Measurements from ENCODE around the gene TARBP1.
A peak's percentile ranks its signal among the peaks of the same experiment; 100 is the strongest.
"Not testable (repeated sequence)": the region's sequence is repeated elsewhere in the genome, so short reads cannot be mapped to it uniquely, and the experiment has no call there.

The TARBP1 gene

DNA sequence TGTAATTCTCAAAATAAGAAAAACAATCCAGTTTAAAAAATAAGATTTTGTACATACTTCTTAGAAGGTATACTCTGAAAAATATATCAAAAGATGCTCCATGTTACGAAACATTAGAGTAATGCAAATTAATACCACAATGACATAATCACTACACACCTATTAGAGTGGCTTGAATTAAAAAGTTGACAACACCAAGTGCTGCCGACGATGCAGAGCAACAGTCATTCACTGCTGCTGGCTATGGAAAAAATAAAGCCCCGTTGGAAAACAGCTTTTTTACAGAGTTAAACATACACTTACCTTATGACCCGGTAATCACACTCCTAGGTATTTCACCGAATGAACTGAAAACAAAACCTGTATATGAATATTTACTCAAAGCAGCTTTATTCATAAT is 90.9 kb downstream of the TARBP1 start:
- WGBS (ENCODE audit: insufficient coverage, insufficient read length) = no CpG with 5 or more reads among the region's 6 CpGs
- H3K9me3 ChIP-seq (ENCODE audit: control insufficient read depth, insufficient read depth, low read length) = no peaks in the 10 kb centered on the region
- H3K4me3 ChIP-seq (ENCODE audit: low read length) = no peak overlapping the region
- H3K27ac ChIP-seq (ENCODE audit: low read length) = no peak overlapping the region
- no peak for DNase-seq (ENCODE audit: low read depth, low spot score)
- no peaks in the 10 kb centered on the region for H3K4me1 ChIP-seq (ENCODE audit: control insufficient read depth, insufficient read depth, low read length)
- H3K36me3 ChIP-seq (ENCODE audit: control insufficient read depth, insufficient read depth, low read length) = no peaks in the 10 kb centered on the region; the same call in 1 of the 2 replicates
- no peaks in the 10 kb centered on the region for H3K27me3 ChIP-seq (ENCODE audit: control insufficient read depth, insufficient read depth, low read length)

DNA sequence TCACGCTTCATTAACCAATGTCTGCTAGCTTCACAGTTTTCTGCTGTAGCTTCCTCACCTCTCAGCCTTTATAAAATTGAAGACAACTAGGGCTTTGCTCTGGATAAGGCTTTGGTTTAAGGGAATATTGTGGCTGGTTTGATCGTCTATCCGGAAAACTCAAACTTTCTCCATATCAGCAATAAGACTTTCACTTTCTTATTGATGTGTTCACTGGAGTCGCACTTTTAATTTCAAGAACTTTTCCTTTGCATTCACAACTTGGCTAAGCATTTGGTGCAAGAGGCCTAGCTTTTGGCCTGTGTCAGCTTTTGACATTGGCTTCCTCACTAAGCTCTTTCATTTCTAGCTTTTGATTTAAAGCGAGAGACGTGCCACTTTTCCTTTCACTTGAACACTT is 92.9 kb downstream of the TARBP1 start:
- Histone ChIP-seq H3K9me3 (ENCODE audit: control insufficient read depth, insufficient read depth, low read length) (no peaks in the 10 kb centered on the region), H3K4me3 (ENCODE audit: low read length) (no peak overlapping the region), H3K36me3 (ENCODE audit: control insufficient read depth, insufficient read depth, low read length) (no peaks in the 10 kb centered on the region), H3K4me1 (ENCODE audit: control insufficient read depth, insufficient read depth, low read length) (no peaks in the 10 kb centered on the region), H3K27me3 (ENCODE audit: control insufficient read depth, insufficient read depth, low read length) (no peaks in the 10 kb centered on the region), H3K27ac (ENCODE audit: low read length) (no peak overlapping the region)
- DNase-seq (ENCODE audit: low read depth, low spot score) = no peak
- whole genome bisulfite sequencing (ENCODE audit: insufficient coverage, insufficient read length) = no CpG with 5 or more reads among the region's 6 CpGs

DNA sequence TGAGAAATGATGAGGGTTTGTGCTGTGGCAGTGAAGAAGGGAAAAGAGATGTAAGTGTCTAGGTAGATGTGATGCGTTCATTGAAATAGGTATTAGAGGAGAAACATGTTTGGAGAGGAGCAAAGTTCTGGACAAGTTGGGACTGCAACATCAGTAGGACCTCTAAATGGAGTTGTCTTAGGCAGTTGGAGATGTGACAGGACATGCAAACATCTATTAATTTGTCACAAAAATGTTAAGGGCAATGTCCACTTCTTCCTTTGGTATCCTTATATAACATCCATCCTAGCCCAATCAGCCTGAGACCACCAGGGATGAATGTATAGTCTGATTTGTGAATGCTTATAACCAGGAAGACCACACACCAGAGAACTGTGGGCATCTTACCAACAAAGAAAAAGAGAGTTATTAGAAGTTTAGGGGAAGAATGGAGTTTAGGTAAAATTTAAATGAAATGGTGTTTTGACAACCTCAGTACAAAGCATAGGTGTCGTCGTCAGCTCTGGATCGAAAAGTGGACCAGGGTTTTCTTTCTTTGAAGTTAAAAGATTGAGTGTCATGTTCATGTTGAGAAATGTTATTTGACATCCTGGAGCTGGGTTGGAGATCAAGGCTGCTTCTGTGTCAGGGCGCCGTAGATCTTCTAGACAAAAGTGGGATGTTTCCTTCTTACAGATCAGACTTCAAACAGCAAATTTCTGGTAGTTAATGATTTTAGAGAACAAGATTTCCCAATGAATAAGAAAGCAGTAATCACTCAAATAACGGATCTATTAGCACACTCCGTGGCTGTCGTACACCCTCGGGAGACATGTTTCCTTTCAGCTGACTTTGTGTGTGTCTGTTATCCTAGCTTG is 97.1 kb downstream of the TARBP1 start:
- Histone ChIP-seq H3K36me3 (ENCODE audit: control insufficient read depth, insufficient read depth, low read length) (peaks cover 12% of the 10 kb centered on the region; the same call in 1 of the 2 replicates), H3K4me3 (ENCODE audit: low read length) (no peak overlapping the region), H3K27ac (ENCODE audit: low read length) (no peak overlapping the region), H3K4me1 (ENCODE audit: control insufficient read depth, insufficient read depth, low read length) (no peaks in the 10 kb centered on the region), H3K27me3 (ENCODE audit: control insufficient read depth, insufficient read depth, low read length) (no peaks in the 10 kb centered on the region), H3K9me3 (ENCODE audit: control insufficient read depth, insufficient read depth, low read length) (no peaks in the 10 kb centered on the region)
- WGBS (ENCODE audit: insufficient coverage, insufficient read length) = 100% methylated on average over 2 of the region's 10 CpGs
- DNase-seq (ENCODE audit: low read depth, low spot score) = no peak

DNA sequence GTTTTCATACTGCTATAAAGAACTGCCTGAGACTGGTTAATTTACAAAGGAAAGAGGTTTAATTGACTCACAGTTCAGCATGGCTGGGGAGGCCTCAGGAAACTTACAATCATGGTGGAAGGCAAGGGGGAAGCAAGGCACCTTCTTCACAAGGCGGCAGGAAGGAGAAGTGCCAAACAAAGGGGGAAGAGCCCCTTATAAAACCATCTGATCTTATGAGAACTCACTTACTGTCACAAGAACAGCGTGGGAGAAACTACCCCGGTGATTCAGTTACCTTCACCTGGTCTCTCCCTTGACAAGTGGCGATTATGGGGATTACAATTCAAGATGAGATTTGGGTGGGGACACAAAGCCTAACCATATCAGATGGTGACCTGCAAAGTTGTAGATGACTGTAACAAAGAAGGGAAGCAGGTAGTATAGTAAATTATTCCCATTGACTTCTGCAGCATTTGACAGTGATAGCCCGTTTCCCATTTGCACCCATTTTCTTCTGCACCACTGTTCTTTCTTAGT is 99.3 kb downstream of the TARBP1 start:
- not testable (repeated sequence) for H3K27ac ChIP-seq (ENCODE audit: low read length)
- H3K36me3 ChIP-seq (ENCODE audit: control insufficient read depth, insufficient read depth, low read length) = peaks cover 16% of the 10 kb centered on the region; the same call in 1 of the 2 replicates
- no CpG with 5 or more reads among the region's 5 CpGs for WGBS (ENCODE audit: insufficient coverage, insufficient read length)

DNA sequence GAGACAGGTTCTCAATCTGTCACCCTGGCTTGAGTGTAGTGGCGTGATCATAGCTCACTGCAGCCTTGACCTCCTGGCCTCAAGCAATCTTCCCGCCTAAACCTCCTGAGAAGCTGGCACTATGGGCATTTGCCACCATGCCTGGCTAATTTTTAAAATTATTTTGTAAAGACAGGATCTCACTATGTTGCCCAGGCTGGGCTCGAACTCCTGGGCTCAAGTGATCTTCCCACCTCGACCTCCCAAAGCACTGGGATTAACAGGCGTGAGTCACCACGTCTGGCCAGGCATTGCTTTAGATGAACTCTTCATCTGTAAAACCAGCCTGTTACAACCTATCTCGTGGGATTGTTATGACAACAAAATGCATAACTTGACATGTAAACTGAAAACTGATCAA is 103.3 kb downstream of the TARBP1 start:
- Histone ChIP-seq H3K4me1 (ENCODE audit: control insufficient read depth, insufficient read depth, low read length) (no peaks in the 10 kb centered on the region), H3K27me3 (ENCODE audit: control insufficient read depth, insufficient read depth, low read length) (no peaks in the 10 kb centered on the region), H3K36me3 (ENCODE audit: control insufficient read depth, insufficient read depth, low read length) (peaks cover 16% of the 10 kb centered on the region; the same call in 1 of the 2 replicates), H3K9me3 (ENCODE audit: control insufficient read depth, insufficient read depth, low read length) (no peaks in the 10 kb centered on the region), H3K4me3 (ENCODE audit: low read length) (no peak overlapping the region), H3K27ac (ENCODE audit: low read length) (no peak overlapping the region)
- DNase-seq (ENCODE audit: low read depth, low spot score) = no peak
- WGBS (ENCODE audit: insufficient coverage, insufficient read length) = no CpG with 5 or more reads among the region's 7 CpGs

More for the DNA sequence above, 99.3 kb downstream of the TARBP1 start:
- not testable (repeated sequence) for DNase-seq (ENCODE audit: low read depth, low spot score); H3K9me3 ChIP-seq (ENCODE audit: control insufficient read depth, insufficient read depth, low read length); H3K27me3 ChIP-seq (ENCODE audit: control insufficient read depth, insufficient read depth, low read length); H3K4me1 ChIP-seq (ENCODE audit: control insufficient read depth, insufficient read depth, low read length); H3K4me3 ChIP-seq (ENCODE audit: low read length)

DNA sequence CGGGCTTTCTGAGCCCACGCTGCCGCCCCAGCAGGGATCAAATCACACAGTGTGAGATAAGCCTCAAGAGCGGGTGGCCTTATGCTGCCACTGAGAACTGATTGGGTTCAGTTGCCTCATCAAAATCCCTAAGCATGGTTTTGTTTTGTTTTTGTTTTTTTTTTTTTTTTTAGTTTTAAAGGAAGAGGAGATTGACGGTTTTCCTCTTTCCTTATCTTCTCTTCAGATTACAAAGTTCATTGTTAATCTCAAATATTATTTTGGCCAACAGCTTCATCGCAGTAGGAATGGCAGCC is 105.1 kb downstream of the TARBP1 start:
- no CpG with 5 or more reads among the region's 6 CpGs for WGBS (ENCODE audit: insufficient coverage, insufficient read length)
- Histone ChIP-seq H3K27ac (ENCODE audit: low read length) (no peak overlapping the region), H3K9me3 (ENCODE audit: control insufficient read depth, insufficient read depth, low read length) (no peaks in the 10 kb centered on the region), H3K4me3 (ENCODE audit: low read length) (peak overlapping the region; percentile 96), H3K4me1 (ENCODE audit: control insufficient read depth, insufficient read depth, low read length) (no peaks in the 10 kb centered on the region), H3K27me3 (ENCODE audit: control insufficient read depth, insufficient read depth, low read length) (no peaks in the 10 kb centered on the region), H3K36me3 (ENCODE audit: control insufficient read depth, insufficient read depth, low read length) (peaks cover 11% of the 10 kb centered on the region; the same call in 1 of the 2 replicates)
- no peak for DNase-seq (ENCODE audit: low read depth, low spot score)

DNA sequence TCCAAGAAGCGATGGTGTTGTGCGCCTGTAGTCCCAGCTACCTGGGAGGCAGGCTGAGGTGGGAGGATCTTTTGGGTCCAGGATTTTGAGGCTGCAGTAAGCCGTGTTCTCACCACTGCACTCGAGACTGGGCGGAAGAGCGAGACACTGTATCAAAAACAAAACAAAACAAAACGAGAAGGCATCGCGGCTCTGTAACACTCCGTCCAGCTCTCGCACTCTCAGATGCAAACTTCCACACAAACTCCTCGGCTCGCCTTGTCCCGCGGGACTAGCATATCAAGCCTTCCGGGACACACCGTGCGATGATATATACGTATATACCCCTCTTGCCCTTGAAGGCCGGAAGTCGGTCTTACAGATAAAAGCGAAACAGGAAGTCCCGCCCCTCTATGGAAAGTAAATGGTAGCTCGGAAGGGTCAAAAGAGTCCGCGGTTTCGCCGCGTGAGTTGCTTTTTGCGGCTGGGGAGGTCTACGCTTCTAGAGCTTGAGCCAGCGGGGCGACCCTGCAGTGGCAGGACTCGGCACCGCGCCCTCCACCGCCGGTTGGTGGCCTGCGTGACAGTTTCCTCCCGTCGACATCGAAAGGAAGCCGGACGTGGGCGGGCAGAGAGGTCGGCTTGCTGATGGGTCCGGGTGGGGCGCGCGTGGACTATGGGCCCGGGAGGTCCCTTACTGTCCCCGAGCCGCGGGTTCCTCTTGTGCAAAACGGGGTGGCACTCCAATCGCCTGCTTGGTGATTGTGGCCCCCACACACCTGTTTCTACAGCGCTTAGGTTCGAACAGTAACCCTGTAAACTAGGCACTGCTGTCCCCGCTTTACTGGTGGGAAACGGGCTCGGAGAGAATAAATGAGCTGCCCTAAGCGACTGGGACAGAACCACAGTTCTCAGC is 105.7 kb downstream of the TARBP1 start, which contains the start of gene COA6:
Gene COA6, plus strand, starts transcription at position 393 of the 895 bp plus-strand sequence. Its CDS starts 11 bp downstream, at position 404.
- H3K4me3 ChIP-seq (ENCODE audit: low read length) = peak within 1 kb of the TSS; percentile 96
- peaks cover 10% of the 10 kb centered on the region; the same call in 1 of the 2 replicates for H3K36me3 ChIP-seq (ENCODE audit: control insufficient read depth, insufficient read depth, low read length)
- H3K27ac ChIP-seq (ENCODE audit: low read length) = no peak within 1 kb of the TSS
- DNase-seq (ENCODE audit: low read depth, low spot score) = peak; percentile 73
- no peaks in the 10 kb centered on the region for H3K9me3 ChIP-seq (ENCODE audit: control insufficient read depth, insufficient read depth, low read length)
- H3K4me1 ChIP-seq (ENCODE audit: control insufficient read depth, insufficient read depth, low read length) = no peaks in the 10 kb centered on the region
- no peaks in the 10 kb centered on the region for H3K27me3 ChIP-seq (ENCODE audit: control insufficient read depth, insufficient read depth, low read length)
- no CpG with 5 or more reads among the region's 62 CpGs for WGBS (ENCODE audit: insufficient coverage, insufficient read length)

DNA sequence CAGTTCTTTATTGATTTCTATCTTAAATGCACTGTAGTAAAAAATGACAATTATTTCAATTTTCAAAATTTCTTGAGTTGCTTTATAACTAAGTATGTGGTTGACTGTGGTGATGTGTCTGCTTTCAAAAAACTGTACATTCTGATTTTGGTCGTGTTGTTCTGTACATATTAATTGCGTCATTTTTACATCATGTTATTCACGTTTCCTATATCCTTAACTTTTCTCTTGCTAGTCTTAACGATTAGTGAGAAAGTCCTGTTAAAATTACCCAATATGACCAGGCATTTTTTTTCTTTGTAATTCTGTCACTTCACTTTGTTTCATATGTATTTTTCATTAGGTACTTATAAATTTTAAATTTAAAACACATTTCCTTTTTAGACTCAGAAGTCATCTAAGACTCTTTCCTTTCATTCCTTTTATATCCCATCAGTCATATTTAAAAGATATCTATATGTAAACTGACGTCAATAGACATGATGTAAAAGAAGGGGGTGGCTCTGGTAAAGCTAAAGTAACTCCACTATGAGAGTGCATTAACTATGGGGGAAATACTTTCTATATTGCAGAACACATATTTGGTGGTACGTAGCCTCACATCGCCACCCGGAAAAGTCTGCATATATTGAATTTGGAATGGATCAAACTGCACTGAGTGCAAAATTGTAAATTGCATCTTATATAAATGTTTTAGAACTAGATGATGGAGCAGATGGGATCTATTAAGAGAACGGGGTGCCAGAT is 106.8 kb downstream of the TARBP1 start:
- DNase-seq (ENCODE audit: low read depth, low spot score) = no peak
- no CpG with 5 or more reads among the region's 9 CpGs for WGBS (ENCODE audit: insufficient coverage, insufficient read length)
- H3K27ac ChIP-seq (ENCODE audit: low read length) = no peak overlapping the region

DNA sequence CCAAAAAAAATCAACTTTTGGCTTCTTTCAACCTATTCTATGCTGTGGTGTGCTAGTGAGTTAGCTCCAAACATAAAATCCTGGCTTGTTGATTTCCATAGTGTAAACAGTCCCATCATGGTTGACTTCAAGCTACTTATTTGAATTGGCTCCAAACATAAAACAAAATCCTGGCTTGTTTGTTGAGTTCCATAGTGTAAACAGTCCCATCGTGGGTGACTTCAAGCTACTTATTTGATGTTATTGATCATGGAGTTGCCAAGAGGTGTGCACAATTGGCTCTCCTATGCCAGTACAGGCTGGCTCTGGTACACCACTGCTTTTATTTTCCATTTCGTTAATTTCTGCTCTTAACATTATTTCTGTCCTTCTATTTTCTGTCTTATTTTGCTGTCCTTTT is 107.6 kb downstream of the TARBP1 start:
- no peaks in the 10 kb centered on the region for H3K4me1 ChIP-seq (ENCODE audit: control insufficient read depth, insufficient read depth, low read length)
- no peak overlapping the region for H3K4me3 ChIP-seq (ENCODE audit: low read length)
- no peaks in the 10 kb centered on the region for H3K27me3 ChIP-seq (ENCODE audit: control insufficient read depth, insufficient read depth, low read length)
- H3K27ac ChIP-seq (ENCODE audit: low read length) = no peak overlapping the region
- peaks cover 3% of the 10 kb centered on the region; the same call in 1 of the 2 replicates for H3K36me3 ChIP-seq (ENCODE audit: control insufficient read depth, insufficient read depth, low read length)
- DNase-seq (ENCODE audit: low read depth, low spot score) = no peak
- no peaks in the 10 kb centered on the region for H3K9me3 ChIP-seq (ENCODE audit: control insufficient read depth, insufficient read depth, low read length)
- no CpG with 5 or more reads among the region's 2 CpGs for WGBS (ENCODE audit: insufficient coverage, insufficient read length)

More for the DNA sequence above, 106.8 kb downstream of the TARBP1 start:
- peak overlapping the region; percentile 21; the same call in 1 of the 2 replicates for H3K4me3 ChIP-seq (ENCODE audit: low read length)
- H3K36me3 ChIP-seq (ENCODE audit: control insufficient read depth, insufficient read depth, low read length) = peaks cover 4% of the 10 kb centered on the region; the same call in 1 of the 2 replicates
- no peaks in the 10 kb centered on the region for H3K4me1 ChIP-seq (ENCODE audit: control insufficient read depth, insufficient read depth, low read length)
- no peaks in the 10 kb centered on the region for H3K27me3 ChIP-seq (ENCODE audit: control insufficient read depth, insufficient read depth, low read length)
- H3K9me3 ChIP-seq (ENCODE audit: control insufficient read depth, insufficient read depth, low read length) = no peaks in the 10 kb centered on the region

DNA sequence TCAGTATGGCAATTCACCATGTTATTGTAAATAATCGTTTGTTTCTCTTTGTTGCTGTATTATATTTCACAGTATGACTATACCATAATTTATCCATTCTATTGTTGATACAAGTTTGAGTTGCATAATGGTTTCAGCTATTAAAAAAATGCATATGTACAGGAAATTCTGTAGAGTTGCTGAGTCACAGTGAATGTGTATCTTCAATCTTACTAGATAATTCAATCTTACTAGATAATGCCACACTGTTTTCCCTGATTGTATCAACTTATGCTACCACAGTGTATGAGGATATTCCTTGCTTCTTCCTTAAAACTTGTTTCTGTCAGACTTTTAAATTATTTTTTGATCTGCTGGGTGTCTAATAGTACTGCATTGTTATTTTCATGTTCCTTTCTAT is 109.2 kb downstream of the TARBP1 start:
- no peak overlapping the region for H3K4me3 ChIP-seq (ENCODE audit: low read length)
- no peak overlapping the region for H3K27ac ChIP-seq (ENCODE audit: low read length)
- H3K27me3 ChIP-seq (ENCODE audit: control insufficient read depth, insufficient read depth, low read length) = no peaks in the 10 kb centered on the region
- no peaks in the 10 kb centered on the region for H3K36me3 ChIP-seq (ENCODE audit: control insufficient read depth, insufficient read depth, low read length)
- H3K9me3 ChIP-seq (ENCODE audit: control insufficient read depth, insufficient read depth, low read length) = no peaks in the 10 kb centered on the region
- no peaks in the 10 kb centered on the region for H3K4me1 ChIP-seq (ENCODE audit: control insufficient read depth, insufficient read depth, low read length)
- WGBS (ENCODE audit: insufficient coverage, insufficient read length) = no CpG with 5 or more reads among the region's 1 CpG
- DNase-seq (ENCODE audit: low read depth, low spot score) = no peak

Data from iPS DF 6.9 (cell line).